ENCODE measurements around the gene TMEM141. TPM values are rescaled to one million over a fixed set of nuclear protein-coding genes. Genes with fewer than 3 reads are reported as not detected.
"Not testable (repeated sequence)": the region's sequence is repeated elsewhere in the genome, so short reads cannot be mapped to it uniquely, and the experiment has no call there.

The TMEM141 gene
- total RNA-seq, 1 donor from 2014 or later, result 63.9 TPM

GRCh38 chr9:136831002-136831719 lies 40.0 kb downstream of the TMEM141 start:
- DNase-seq (ENCODE audit: low read depth), result no peak

DNA sequence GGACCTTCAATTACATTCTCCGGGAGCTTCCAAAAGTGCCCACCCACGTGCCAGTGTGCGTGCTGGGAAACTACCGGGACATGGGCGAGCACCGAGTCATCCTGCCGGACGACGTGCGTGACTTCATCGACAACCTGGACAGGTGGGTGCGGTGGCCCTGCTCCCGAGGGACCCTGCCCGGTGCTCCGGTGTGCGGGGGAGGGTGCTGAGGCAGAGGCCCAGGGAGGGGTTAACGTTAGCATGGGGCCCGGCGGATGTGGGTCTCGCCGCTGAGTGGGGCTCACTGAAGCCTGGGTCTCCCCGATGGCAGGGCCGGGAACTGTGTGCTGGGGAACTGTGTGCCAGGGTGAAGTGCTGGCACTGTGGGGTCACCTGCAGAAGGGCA lies 40.6 kb downstream of the TMEM141 start:
- no peak for DNase-seq (ENCODE audit: low read depth)

GRCh38 chr9:136832581-136832980 lies 41.4 kb downstream of the TMEM141 start:
- no peak for DNase-seq (ENCODE audit: low read depth)

DNA sequence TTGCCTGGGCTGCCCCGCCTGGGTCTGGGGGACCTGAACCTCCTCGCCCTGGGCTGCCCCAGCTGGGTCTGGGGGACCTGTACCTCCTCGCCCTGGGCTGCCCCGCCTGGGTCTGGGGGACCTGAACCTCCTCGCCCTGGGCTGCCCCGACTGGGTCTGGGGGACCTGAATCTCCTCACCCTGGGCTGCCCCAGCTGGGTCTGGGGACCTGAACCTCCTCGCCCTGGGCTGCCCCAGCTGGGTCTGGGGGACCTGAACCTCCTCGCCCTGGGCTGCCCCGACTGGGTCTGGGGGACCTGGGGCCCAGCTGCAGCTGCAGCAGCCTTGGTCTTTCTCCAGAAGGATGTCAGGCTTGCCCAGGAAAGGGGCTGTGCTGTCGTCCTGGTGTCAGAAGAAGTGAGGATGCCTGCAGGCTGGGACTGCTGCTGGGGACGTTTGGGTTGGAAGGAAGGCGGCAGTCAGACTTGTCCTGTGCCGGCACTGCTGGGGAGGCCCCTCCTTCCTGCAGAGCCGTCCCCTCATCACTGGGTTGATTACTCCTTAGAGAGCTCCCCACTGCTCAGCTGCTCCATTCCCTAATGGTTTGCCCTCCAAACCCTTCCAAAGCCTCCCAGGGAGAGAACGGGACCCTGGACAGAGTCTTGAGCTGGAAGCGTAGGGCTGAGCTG lies 42.4 kb downstream of the TMEM141 start:
- DNase-seq (ENCODE audit: low read depth), result not testable (repeated sequence)

- DNase-seq (ENCODE audit: low read depth), result no peak
These were observed 44.2 kb downstream of the TMEM141 start for GRCh38 chr9:136835162-136835931.

DNA sequence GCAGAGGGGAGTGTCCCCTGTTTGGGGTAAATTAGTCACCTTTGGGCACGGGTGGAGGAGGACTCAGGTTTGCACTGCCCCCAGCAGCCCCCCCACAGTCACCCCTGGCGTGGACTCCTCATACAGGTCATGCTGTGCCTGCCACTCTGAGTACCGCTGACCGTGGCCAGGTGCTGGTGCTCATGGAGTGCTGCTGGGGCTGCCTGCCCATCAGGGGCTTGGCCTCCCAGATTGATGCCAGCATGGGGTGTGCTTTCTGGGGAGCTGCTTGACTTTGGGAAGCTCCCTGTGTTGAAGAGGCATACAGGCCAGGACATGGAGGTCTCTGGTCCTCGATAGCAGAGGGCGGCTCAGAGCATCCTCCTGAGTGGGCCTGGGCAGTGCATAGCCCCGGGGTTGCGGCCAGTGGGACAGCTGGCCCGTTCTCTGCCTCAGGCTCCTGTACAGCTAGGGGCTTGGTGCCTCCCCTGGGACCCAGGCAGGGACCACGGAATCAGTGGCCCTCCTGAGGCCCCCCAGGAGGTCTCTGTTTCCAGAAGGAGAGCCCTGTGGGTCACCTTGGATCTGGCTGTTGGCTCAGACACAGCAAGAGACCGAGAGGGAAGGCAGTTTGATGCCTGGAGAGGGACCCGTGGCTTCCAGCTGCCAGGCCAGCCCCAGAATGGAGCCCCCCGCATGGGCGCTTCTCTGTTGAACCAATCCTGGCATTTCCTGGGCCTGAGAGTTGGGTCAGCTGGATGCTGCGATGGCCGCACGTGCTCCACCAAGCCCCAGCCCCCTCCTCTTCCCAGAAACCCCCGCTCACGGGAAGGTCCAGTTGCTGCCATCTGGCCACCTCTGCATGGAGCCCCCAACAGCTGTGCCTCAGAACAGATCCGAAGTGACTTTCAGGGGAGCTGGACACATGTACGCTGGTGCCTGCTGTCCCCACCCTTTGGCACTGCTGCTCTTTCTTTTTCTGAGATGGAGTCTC lies 45.1 kb downstream of the TMEM141 start:
- DNase-seq (ENCODE audit: low read depth), result no peak

DNA sequence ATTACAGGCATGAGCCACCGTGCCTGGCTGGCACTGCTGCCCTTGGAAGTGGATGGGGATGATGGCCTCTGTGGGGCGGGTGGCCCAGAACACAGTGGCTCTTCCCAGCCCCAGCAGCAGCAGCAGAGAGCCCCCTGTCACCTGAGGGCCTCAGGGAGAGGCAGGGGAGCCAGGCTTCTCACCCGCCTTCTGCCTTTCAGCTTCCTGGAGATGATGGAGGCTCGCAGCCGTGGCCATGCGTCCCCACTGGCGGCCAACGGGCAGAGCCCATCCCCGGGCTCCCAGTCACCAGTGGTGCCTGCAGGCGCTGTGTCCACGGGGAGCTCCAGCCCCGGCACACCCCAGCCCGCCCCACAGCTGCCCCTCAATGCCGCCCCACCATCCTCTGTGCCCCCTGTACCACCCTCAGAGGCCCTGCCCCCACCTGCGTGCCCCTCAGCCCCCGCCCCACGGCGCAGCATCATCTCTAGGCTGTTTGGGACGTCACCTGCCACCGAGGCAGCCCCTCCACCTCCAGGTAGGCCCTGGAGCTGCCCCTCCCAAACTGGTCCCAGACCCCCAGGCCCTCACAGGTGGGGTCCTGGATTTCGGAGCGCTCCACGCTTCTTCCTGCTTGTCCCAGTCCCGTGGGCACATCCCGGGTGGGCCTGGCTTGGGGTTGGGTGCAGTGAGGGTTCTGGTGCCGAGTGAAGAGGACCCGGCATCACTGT lies 46.2 kb downstream of the TMEM141 start:
- DNase-seq (ENCODE audit: low read depth), result no peak

- not testable (repeated sequence) for DNase-seq (ENCODE audit: low read depth)
These were observed 46.7 kb downstream of the TMEM141 start for GRCh38 chr9:136837856-136838277.

- DNase-seq (ENCODE audit: low read depth), result no peak
These were observed 47.4 kb downstream of the TMEM141 start for GRCh38 chr9:136838314-136839228.

DNA sequence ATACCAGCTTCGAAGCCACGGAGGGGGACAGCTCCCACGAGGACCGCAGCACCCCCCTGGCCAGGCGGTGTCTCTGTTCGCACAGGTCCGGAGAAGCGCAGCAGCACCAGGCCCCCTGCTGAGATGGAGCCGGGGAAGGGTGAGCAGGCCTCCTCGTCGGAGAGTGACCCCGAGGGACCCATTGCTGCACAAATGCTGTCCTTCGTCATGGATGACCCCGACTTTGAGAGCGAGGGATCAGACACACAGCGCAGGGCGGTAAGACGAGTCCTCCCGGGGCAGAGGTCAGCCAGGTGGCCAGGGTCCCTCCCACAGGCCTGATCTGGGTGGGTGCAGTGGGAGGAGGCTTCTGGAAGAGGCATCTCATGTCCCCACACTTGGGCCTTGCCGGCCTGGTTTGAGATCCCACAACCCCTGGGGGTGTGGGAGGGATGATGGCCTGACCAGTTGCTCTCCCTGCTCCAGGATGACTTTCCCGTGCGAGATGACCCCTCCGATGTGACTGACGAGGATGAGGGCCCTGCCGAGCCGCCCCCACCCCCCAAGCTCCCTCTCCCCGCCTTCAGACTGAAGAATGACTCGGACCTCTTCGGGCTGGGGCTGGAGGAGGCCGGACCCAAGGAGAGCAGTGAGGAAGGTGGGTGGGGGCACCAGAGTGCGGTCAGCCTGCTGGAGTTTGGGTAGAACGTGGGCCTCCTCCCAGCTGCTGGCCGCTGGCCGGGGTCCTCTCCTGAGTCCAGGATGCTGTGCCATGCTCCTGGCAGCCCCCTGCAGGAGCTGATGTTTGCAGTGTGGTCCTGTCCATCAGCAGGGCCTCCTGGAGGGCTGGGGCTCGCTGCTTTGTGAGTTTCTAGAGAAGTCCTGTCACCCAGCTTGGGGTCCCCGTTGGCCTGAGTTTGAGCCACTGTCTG lies 48.3 kb downstream of the TMEM141 start:
- DNase-seq (ENCODE audit: low read depth), result no peak

- DNase-seq (ENCODE audit: low read depth), result no peak
These were observed 49.2 kb downstream of the TMEM141 start for GRCh38 chr9:136840140-136840876.

DNA sequence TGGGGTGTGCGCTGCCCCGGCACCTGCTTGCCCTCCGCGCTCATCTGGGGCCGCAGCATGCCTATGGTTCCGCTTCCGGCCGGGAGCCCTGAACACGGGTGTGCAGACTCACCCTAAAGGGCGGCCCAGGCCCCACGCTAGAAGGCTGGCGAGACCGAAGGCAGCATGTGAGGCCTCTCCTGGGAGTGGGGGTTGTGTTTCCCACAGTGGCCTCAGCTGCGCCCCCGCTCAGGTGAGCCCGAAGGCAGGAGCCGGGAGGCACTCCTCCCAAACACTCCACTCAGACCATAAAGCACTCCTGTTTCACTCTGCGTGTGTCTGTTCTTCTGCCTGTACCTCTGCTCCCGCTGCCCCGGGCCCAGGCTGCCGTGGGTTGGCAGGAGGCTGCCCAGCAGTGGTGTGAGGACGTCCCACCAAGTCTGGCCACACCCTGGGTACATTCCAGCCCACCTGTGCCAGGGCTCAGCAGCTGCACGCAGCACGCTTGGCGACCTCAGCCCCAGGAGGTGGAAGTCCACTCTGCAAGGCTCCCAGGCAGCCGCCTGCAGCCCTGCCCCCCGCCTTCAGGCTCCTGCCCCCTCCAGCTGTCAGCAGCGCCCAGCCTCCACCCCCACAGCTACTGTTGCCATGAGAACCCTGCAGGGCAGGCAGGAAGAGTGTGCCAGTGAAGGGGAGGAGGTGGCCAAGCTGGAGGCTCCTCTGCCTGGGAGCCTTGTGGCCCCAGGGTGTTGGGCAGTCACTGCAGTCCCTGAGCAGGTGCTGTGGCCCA lies 49.9 kb downstream of the TMEM141 start:
- DNase-seq (ENCODE audit: low read depth), result peak; percentile 93

- not testable (repeated sequence) for DNase-seq (ENCODE audit: low read depth)
These were observed 50.7 kb downstream of the TMEM141 start for GRCh38 chr9:136841646-136842379.

DNA sequence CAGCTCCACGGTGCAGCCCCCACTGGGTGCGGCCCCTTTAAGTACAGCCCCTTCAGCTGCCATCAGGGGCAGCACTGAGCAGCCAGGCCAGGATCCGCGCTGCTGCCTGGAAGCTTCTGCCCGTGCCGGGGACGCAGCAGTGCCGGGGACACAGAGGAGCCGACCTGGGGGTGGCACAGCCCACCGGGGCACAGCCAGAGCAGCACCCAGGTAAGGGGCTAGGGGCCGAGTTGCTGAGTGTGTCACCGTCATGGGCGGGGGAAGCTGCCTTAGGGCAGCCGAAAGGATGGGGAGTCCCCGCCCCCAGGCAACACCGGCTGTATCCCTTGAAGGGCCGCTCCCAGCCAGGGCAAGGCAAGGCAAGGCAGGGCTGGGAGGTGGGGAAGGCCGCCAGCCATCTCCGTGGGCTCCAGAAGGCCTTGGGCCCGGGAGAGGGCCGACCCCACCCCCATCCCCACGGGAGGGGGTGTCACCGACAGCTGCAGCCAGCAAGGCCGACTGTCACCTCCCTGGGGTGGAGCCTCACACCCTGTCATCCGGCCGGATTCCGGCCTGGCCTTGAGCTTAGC lies 51.3 kb downstream of the TMEM141 start, which contains the start of gene AJM1:
TSS of gene AJM1 (plus strand) at position 99 of the 569 bp plus-strand sequence. CDS start 1,937 bp downstream, outside the sequence.
- peak; percentile 87 for DNase-seq (ENCODE audit: low read depth)
